Lung (tissue), 12 donors: ENCODE results near the gene KMT5C. TPM values are rescaled to one million over a fixed set of nuclear protein-coding genes. Genes with fewer than 3 reads are reported as not detected.

Experiments used
- ATAC-seq: fragments of 200-7000 bp; cut with Tn5 transposase; one replicate; pipeline ENCODE4 v1.9.1; 2020; ENCODE audit warnings: moderate number of reproducible peaks; ENCODE audit not compliant: insufficient read depth, low FRiP score
- DNase-seq, 3 donors: peaks; one replicate each; pipeline ENCODE4 v3.0.0-alpha.2; 2013 to 2017
- H3K27ac ChIP-seq, 2 donors: one replicate each; pipeline ENCODE4 v1.5.1; 2013; ENCODE audit warnings: mild to moderate bottlenecking in 2 of 2, moderate library complexity in 2 of 2, control low read depth in 1 of 2, inconsistent platforms in 1 of 2, low read depth in 1 of 2, low read length in 1 of 2
- H3K27me3 ChIP-seq, 3 donors: one replicate each; pipeline ENCODE4 v1.5.1; 2013; ENCODE audit warnings: low read length in 2 of 3; ENCODE audit not compliant: control insufficient read depth in 3 of 3, insufficient read depth in 3 of 3
- H3K36me3 ChIP-seq, 4 donors: one replicate each; pipeline ENCODE4 v1.5.1; 2013; ENCODE audit warnings: low read length in 4 of 4, mild to moderate bottlenecking in 1 of 4, moderate library complexity in 1 of 4; ENCODE audit not compliant: control insufficient read depth in 4 of 4, insufficient read depth in 4 of 4
- H3K4me1 ChIP-seq, 5 donors: one replicate each; pipeline ENCODE4 v1.5.1; 2013; ENCODE audit warnings: low read length in 5 of 5, mild to moderate bottlenecking in 2 of 5, moderate library complexity in 1 of 5; ENCODE audit not compliant: control insufficient read depth in 5 of 5, insufficient read depth in 5 of 5
- H3K4me3 ChIP-seq: one replicate; pipeline ENCODE4 v1.5.1; 2013; ENCODE audit warnings: mild to moderate bottlenecking, control low read depth, moderate library complexity
- H3K9ac ChIP-seq, 2 donors: one replicate each; pipeline ENCODE4 v1.5.1; 2013; ENCODE audit warnings: low read length in 2 of 2, control low read depth in 1 of 2; ENCODE audit not compliant: insufficient read depth in 1 of 2
- H3K9me3 ChIP-seq, 4 donors: one replicate each; pipeline ENCODE4 v1.5.1; 2013; ENCODE audit warnings: low read length in 3 of 4, mild to moderate bottlenecking in 1 of 4, moderate library complexity in 1 of 4; ENCODE audit not compliant: control insufficient read depth in 4 of 4, insufficient read depth in 3 of 4
- CTCF ChIP-seq: IDR thresholded peaks from 2 replicates; pipeline ENCODE4 v1.5.1; 2012; ENCODE audit warnings: mild to moderate bottlenecking; ENCODE audit errors: control extremely low read depth, extremely low read depth
- WGBS, 2 donors: extraction: QIAGEN DNeasy Blood & Tissue Kit; methylation state at CpG; one replicate each; pipeline ENCODE4 v1.1.7; 2013; 5-methylcytosine and 5-hydroxymethylcytosine counted together
- polyA plus RNA-seq, 2 donors: library from polyadenylated mRNA; stranded (reverse); fragments of 200-250 nt; gene quantifications; one replicate each; pipeline ENCODE4 v1.2.1, GENCODE V29; 2013
- total RNA-seq, 2 donors: library from RNA; depleted of rRNA in 1 of 2; stranded (reverse); fragments of >200 nt in 1 of 2; gene quantifications; one replicate each; pipeline ENCODE4 v1.2.1, GENCODE V29; 2014 to 2021
- donor health status: control.
- donor health status: control.
- donor health status: Bipolar disorder and iron deficiency.
- donor health status: healthy.
- donor health status: DM: yes; HTN: yes; CAD: no.

Gene KMT5C
- total and polyA plus RNA-seq, 4 donors = 6.7 to 16.5 (median 12.5) TPM

- peaks cover 7 to 41% (median 22%) of the 10 kb centered on the region in 5 donors for H3K4me1 ChIP-seq
- 9 to 18% methylated on average over 53 to 72 of the region's 72 CpGs for WGBS, 2 donors
- H3K9me3 ChIP-seq = peaks cover 0 to 2% (median 0%) of the 10 kb centered on the region in 4 donors
- H3K36me3 ChIP-seq = peaks cover 3 to 22% (median 13%) of the 10 kb centered on the region in 4 donors
- DNase-seq = peak in 1 of 3 donors; percentile 25
- no peak for ATAC-seq
- peak within 1 kb of the TSS; percentile 34 to 97 for H3K9ac ChIP-seq
- H3K27me3 ChIP-seq = peaks cover 0 to 2% (median 0%) of the 10 kb centered on the region in 3 donors
- H3K27ac ChIP-seq = peak within 1 kb of the TSS; percentile 93 to 97
- TF ChIP-seq CTCF = no peak
- peak within 1 kb of the TSS; percentile 50 for H3K4me3 ChIP-seq
These were observed 44.6 kb downstream of the KMT5C start, which contains the start of gene TMEM238 for GRCh38 chr19:55384131-55384919. Gene TMEM238, minus strand, starts transcription at chr19:55384292. Its CDS starts 33 bp downstream, at chr19:55384259.

GRCh38 chr19:55384920-55385723 lies 45.4 kb downstream of the KMT5C start:
- Histone ChIP-seq H3K9ac (peak overlapping the region; percentile 65 to 97), H3K36me3 (peaks cover 3 to 30% (median 19%) of the 10 kb centered on the region in 4 donors), H3K9me3 (peaks cover 0 to 2% (median 0%) of the 10 kb centered on the region in 4 donors), H3K4me1 (peaks cover 7 to 41% (median 22%) of the 10 kb centered on the region in 5 donors), H3K27ac (peak overlapping the region; percentile 93 to 97), H3K4me3 (peak overlapping the region; percentile 35), H3K27me3 (peaks cover 0 to 2% (median 0%) of the 10 kb centered on the region in 3 donors)
- ATAC-seq (peak; percentile 76), DNase-seq (peak; percentile 95 to 99 (median 97))
- WGBS, 2 donors = 5 to 6% methylated on average over 34 of the region's 34 CpGs
- TF ChIP-seq CTCF = no peak

- Histone ChIP-seq H3K9me3 (peaks cover 0 to 2% (median 0%) of the 10 kb centered on the region in 4 donors), H3K27ac (peak within 1 kb of the TSS; percentile 93 to 97), H3K9ac (peak within 1 kb of the TSS; percentile 76 to 97), H3K4me3 (peak within 1 kb of the TSS; percentile 97), H3K36me3 (peaks cover 3 to 35% (median 21%) of the 10 kb centered on the region in 4 donors), H3K27me3 (peaks cover 0 to 2% (median 0%) of the 10 kb centered on the region in 3 donors), H3K4me1 (peaks cover 7 to 41% (median 22%) of the 10 kb centered on the region in 5 donors)
- peak; percentile 99 to 100 (median 99) for DNase-seq
- 0% methylated on average over 67 to 68 of the region's 68 CpGs for WGBS, 2 donors
- TF ChIP-seq CTCF = no peak
- ATAC-seq = peak; percentile 84
These were observed 46.2 kb downstream of the KMT5C start, which contains the start of gene RPL28 for GRCh38 chr19:55385724-55386492. Gene RPL28, plus strand, starts transcription at chr19:55385932. Its CDS starts 426 bp downstream, at chr19:55386358.
